AG20443 (cell line): ENCODE data around the gene SCG3.
"Not testable (repeated sequence)": the region's sequence is repeated elsewhere in the genome, so short reads cannot be mapped to it uniquely, and the experiment has no call there.

ENCODE experiments used
- DNase-seq: peaks from one replicate; pipeline ENCODE4 v3.0.0; 2012; ENCODE audit warnings: low spot score, mixed read lengths

Gene SCG3

DNA sequence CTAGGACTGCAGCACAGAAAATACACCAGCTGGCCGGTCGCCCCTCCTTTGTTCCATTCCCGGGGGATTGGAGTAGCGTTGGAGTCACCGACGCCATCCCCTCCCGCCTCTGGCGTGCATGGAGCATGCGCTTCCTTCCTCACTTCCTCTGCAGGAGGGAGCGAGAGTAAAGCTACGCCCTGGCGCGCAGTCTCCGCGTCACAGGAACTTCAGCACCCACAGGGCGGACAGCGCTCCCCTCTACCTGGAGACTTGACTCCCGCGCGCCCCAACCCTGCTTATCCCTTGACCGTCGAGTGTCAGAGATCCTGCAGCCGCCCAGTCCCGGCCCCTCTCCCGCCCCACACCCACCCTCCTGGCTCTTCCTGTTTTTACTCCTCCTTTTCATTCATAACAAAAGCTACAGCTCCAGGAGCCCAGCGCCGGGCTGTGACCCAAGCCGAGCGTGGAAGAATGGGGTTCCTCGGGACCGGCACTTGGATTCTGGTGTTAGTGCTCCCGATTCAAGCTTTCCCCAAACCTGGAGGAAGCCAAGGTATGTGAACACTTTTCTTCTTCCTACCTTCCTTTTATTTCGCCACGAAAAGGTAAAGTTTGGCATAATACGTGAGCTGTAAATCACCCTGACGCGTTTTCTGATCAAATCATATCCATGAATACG, at the start of gene SCG3:
Gene SCG3, plus strand, starts transcription at position 201 of the 661 bp plus-strand sequence. Its CDS starts 253 bp downstream, at position 454.
- peak; percentile 72 for DNase-seq

DNA sequence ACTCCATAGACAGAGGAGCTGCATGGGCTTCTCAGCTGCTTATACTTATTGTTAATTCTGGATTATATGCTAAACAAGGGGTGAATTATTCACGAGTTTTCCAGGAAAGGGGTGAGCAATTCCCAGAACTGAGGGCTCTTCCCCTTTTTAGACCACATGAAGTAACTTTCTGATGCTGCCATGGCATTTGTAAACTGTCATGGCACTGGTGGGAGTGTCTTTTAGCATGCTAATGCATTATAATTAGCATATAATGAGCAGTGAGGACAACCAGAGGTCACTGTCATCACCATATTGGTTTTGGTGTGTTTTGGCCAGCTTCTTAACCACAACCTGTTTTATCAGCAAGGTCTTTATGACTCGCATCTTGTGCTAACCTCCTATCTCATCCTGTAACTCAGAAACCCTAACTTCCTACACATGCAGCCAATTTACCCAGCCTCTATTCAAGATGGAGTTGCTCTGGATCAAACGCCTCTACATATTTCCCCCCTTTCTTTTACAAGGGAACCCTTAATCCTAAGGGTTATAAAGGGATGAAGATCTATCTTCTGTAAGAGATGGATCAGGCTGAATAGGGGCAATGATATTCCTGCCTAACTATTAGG, 46.6 kb upstream of the SCG3 start:
- no peak for DNase-seq

DNA sequence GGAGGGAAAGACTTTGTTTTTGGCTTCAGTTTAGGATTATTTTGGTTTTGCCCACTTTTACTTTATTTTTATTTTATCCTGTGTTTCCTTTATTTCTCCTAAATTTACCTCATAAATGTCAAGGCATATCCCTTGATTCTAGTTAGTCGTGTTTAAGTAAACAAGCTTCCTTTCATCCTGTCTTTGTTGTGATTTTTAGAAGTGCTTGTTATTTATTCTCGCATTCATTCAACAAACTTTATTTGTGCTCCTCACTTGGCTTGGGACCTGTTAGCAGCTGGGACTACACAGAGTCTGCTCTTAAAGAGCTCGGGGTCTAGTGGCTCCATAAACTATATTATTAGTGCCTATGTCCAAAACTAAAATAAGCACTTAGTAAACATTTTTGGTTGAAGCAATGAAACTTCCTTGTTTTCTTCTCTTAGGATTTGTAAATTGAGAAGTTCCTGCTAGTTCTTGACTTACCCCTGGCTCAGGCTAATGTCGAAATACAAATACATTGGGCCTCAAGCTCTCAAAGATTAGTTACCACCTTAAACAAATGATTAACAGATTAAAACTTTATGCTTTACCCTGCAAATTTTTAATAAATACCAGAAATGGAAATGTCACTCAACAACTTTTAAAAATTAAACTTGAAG, 39.7 kb upstream of the SCG3 start:
- DNase-seq: no peak

DNA sequence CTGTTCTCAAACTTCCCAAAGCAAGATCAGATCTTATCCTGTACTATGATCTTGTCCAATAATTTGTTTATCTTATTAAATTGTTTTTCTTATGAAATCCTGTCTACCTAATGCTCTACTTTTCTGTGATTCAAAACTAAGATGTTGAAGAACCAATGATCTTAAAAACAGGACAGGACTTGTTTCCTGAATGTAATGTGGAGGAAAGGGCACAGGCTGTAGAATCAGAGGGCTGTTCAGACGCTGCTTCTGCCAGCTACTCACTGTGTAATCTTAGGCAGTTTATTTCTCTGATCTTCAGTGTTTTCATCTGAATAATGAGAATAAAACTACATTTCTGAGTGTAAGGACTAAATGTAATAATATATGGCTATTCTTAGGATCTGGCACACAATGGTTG, 38.6 kb upstream of the SCG3 start:
- DNase-seq: no peak

DNA sequence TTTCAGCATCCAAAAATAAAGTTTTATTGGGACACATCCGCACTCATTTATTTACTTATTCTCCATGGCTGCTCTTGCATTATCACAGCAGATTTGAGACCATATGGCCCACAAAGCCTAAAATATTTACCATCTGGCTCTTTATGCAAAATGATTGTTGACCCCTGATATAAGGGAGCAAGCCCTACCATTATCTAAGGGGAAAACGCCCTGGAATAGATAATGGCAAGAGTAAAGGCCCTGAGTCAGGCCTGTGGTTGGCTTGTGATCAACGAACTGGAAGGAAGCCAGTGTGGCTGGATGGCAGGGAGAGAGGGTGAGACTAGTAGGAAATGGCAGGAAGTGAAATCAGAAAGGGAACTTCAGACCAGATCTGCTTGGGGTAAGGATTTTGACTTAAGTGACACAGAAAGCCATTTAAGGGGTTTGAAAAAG, 34.2 kb upstream of the SCG3 start:
- DNase-seq: peak; percentile 42

DNA sequence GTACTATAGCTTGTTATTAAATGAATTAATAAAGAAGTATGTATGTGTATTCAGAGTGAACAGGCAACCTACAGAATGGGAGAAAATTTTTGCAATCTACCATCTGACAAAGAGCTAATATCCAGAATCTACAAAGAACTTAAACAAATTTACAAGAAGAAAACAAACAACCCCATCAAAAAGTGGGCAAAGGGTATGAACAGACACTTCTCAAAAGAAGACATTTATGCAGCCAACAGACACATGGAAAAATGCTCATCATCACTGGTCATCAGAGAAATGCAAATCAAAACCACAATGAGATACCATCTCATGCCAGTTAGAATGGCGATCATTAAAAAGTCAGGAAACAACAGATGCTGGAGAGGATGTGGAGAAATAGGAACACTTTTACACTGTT, 33.2 kb upstream of the SCG3 start:
- DNase-seq: not testable (repeated sequence)

DNA sequence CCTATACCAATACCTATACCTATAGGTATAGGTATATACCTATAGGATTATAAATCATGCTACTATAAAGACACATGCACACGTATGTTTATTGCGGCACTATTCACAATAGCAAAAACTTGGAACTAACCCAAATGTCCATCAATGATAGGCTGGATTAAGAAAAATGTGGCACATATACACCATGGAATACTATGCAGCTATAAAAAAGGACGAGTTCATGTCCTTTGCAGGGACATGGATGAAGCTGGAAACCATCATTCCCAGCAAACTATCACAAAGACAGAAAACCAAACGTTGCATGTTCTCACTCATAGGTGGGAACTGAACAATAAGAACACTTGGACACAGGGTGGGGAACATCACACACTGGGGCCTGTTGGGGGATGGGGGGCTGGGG, 32.7 kb upstream of the SCG3 start:
- DNase-seq: not testable (repeated sequence)

DNA sequence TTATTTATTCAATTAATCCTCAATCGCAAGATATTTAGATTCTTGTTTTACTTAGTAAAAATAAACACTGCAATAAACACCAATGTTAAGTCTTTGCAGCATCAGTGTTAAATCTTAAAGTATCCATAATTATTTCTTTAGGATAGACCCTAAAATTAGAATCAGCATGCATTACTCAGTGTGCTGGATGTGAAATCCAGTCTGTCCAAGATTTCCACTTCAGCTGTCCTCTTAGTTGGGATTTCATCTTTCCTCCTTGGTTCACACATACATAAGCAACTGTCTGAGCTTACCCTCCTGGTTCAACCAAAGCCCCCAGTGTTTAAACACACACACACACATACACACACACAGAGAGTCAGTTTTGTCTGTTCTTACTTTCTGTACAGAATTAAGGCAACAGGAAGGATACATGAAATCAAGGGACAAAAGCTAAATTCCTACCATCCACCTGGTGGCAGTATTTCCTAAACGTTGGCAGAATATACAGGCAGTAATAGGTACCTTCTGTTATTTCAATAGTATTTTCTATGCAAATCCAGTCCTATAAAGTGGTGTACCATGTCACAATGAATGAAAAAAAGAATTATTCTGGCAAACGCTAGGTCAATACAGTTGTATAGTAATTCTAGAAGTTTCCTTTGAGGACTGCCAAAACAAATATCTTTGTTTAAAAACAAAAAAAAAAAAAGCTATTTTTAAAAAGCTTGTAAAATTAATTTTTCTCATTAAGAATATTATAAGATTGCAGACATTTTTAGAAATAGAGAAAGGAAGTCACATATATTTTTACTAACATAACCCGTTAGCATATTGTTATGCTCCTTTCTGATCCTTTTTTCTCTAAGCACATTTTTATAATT, 31.4 kb upstream of the SCG3 start:
- peak; percentile 71 for DNase-seq

DNA sequence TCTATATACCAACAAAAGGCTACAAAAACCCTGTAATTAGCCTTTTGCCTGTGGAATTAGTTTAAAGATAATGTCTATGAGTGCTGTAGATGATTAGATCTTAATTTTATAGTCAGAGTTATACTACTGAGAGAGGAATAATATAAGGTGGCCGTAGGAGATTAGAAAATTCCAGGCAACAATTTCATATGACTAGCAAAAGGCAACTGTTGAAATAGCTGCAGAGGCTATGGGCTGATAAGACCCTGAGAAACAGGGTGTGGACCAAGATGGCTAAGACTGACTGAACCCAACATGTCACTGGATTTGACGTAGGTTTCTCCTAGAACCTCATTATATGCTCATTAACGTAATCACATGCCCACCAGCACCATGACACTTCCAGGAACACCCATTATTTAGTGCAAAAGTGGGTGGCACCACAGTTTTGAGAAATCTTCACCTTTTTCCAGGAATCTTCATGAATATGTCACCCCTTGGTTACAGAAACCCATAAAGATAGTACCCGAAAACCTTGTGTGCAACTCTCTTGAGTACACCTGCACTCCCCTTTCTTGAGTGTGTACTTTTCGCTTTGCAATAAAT, 29.1 kb upstream of the SCG3 start:
- no peak for DNase-seq

DNA sequence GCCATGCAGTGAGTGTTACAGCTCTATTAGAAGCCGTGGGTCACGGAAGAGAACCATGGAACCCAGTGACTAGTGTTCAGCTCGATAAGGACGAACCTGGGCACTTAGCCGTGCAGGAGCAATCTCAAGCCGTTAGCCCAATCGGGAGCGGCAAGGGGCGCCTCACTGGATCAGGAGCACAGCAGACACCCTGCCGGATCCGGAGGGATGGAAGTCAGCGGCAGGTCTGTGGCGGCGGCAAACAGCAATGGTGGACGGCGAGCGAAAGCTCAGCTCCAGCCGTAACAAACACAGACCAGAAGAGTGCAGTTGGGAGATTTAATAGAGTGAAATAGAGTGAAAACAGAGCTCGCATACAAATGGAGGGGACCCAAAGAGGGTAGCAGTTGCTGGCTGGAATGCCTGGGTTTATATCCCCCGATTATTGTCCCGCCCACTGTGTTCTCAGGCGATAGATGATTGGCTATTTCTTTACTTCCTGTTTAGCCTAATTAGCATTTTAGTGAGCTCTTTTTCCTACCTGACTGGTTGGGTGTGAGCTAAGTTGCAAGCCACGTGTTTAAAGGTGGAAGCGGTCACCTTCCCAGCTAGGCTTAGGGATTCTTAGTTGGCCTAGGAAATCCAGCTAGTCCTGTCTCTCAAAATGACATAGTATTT, 25.8 kb upstream of the SCG3 start:
- DNase-seq: not testable (repeated sequence)

DNA sequence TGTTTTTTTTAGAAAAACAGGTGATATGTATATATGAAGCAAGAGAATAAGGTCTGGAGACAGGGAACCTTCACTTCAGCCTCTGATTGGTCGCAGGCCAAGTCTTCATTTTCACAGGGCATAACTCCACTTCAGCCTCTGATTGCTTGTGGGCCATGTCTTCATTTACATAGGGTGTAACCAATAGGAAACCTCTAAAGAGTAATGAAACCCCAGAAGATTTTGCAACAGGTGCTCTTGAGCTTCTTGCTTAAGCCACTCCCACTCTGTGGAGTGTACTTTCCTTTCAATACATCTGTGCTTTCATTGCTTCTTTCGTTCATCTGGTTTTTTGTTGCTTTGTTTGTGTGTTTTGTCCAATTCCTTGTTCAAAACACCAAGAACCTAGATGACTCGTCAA, 22.6 kb upstream of the SCG3 start:
- DNase-seq: no peak

DNA sequence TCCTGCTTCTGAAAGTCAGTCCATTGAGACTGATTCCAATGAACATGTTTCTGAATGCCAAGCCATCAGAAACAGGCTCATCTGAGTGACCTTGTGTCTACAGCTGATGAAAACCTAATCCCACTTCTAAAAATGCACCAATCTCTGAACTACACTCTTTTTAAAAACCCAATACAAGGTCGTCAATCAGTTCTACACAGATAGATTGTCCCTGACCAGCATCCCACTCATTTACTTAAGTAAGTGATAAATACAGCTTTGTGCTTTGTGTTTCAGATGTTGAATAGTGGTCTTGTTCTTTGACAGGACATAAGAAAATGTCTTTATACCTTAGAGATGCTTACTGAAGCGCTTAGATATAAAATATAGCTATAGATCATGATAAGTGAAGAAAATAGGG, 20.2 kb upstream of the SCG3 start:
- DNase-seq: no peak

DNA sequence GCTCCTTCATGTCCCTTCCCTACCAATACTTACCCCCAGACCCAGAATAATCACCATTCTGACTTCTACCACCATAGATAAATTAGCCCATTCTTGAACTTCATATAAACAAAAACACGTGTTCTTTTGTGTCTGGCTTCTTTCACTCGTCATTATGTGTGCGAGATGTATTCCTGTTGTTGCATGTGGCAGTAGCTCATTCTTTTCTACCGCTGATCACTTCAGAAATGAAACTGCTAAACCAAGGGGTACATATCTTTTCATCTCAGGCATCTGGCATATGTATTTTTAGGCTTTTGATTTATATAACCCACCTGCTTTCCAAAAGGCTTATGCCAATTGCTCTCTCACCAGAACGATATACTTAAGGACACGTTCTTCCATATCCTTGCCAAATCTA, 13.8 kb upstream of the SCG3 start:
- DNase-seq: no peak

DNA sequence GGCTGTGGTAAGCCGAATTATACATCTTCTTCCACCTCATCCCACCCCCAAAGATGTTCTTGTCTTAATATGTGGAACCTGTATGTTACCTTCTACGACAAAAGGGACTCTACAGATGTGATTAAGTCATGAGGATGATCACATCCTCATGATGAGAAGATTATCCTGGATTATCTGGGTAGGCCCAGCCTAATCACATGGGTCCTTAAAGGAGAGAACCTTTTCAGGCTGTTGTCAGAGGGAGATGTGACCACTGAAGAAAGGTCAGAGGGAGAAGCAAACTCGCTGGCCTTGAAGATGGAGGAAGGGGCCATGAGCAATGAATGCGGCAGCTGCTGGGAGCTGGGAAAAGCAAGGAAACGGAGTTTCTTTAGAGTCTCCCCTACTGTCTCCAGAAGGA, 12.9 kb upstream of the SCG3 start:
- DNase-seq: no peak

DNA sequence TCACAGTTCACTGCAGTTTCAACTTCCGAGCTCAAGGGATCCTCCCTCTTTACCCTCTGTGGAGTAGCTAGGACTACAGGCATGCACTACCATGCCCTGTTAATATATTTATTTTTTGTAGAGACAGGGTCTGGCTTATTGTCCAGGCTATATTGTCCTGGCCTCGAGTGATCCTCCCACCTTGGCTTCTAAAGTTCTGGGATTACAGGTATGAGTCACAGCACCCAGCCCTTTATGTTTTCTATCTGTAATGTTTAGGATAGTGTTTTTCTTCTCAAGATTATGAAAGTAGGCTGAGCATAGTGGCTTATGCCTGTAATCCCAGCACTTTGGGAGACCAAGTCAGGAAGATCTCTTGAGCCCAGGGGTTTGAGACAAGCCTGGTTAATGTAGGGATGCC, 11.9 kb upstream of the SCG3 start:
- no peak for DNase-seq

DNA sequence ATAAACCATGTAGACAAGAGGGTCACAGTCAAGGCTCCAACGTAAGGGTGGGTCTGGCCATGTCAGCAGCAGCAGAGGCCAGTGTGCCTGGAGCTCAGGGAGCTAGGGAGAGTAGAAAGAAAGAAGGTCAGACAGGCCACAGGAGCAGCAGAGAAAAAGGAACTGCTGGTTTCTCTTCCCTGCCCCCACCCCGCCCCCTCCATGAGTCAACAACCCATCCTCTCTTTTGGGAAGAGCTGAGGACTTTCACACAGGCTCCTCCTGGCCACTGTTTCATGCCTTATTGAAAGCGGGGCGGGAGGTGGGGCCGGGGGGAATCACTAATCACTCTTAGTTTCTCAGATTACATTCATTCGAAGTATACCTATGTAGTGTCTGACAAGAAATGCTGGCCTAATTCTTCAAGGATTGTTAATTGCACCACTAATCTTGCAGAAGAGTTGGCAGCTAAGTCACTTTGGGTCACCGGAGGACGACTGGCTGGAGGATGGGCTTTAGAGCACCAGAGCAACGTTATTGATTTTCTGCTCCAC, 9.1 kb upstream of the SCG3 start:
- DNase-seq: no peak

DNA sequence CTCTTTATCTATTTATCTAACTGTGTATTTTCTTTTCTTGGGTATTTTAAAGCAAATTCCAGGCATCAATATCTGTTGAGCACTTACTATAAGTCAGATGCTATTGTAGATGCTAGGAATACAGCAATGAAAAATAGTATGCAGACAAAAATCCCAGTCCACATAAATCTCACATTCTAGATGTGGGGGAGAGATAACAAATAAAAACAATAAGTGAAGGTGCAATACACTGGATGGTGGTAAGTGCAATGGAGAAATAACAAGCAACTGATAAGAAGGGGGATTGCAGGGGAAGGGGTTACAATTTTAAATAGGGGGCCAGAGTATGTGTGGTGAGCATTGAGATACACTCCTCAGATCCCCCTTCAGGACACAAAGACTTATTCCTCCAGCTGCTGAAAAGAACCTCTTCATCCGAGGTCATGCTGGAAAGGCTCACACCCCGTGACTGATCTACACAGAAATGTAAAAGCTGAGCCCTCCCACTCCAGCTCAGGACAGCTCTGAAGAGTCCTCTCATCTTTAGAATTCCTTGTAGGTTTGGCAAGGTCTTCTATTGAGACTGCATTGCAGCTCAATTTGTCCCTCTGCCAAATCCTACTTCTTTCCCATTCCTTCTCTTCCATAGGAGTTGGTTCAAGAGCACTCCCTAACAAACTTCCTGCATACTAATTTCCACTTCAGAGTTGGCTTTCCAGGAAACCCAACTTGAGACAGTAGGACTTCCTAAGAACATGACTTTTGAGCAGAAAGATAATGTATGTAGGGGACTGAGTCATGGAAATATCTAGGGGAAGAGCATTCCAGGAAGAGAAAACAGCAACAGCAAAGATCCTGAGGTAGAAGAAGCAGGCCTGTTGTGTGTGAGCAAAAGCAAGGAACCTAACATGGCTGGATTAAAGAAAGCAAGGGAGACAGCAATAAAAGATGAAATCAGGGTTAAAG, 8.1 kb upstream of the SCG3 start:
- no peak for DNase-seq

DNA sequence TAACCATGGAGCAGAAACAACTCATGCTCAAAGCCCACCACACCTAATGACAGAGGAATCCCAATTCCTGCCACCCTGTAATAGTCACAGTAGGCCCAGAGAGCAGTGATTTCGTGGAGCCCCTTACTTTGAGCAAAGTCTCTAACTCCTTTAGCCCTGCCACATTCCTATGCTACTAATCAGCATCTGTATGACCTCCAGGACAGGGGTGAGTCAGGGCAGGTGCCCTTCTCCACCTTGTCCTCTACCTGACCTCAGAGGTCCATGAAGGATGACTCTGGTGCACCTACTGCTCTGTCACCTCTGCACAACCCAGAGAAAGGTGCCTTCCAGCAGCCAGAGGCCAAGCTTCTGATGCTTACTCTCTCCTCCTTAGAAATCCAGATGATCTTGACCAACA, 6.1 kb upstream of the SCG3 start:
- no peak for DNase-seq

DNA sequence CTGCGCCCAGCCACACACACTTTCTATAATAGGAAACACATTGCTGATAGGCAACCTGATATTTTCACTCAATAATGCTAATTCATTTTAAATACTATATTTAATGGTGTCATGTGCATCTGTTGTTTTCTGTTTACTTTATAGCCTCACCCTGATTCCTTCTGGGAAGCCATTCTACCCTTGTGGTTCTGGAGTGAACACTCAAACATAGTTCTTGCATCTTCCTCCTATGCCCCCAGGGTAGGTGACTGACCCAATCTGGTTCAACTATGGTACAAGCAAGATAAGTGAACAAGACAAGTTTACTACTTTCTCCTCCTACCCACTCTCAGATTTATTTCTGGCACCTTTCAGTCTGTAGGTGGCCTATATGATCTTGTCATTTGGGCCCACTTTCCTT, 4.3 kb upstream of the SCG3 start:
- DNase-seq: no peak

DNA sequence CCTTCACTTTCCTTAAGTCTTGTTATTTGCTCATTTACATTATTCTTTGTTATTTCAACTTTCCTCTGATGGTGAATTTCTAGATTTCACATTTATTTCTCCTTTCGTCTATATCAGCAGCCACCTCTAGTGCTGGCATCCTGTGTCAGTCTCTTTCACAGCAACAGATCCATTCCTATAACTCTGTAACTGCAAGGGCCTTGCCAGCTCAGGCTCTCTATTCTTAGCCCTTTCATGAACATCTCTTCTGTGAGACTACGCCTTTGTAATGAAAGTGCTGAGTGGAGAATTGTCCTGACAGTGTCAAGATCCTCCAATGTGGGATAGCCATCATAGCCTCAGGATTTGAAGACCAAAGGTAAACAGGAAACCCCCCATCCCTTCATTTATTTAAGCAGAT, 3.9 kb upstream of the SCG3 start:
- DNase-seq: no peak
